HEK293 (cell line): ENCODE results near the gene RPS6KA2.

ENCODE experiments used
- CTCF ChIA-PET: fragments of 350-600 bp; formaldehyde crosslinking; extraction: SDS; loops from one replicate; lab custom pipeline; 2021; ENCODE audit warnings: antibody characterized with exemption; lab: Yijun Ruan, JAX
- POLR2A ChIA-PET: fragments of 300-600 bp; formaldehyde crosslinking; extraction: SDS; loops from one replicate; lab custom pipeline; 2020; ENCODE audit warnings: antibody characterized with exemption, inconsistent platforms; lab: Yijun Ruan, JAX
- H3K27ac ChIP-seq: fragments of 200-500 bp; sonication (Bioruptor generic); 2 replicates; pipeline ENCODE4 v1.5.1; 2014; ENCODE audit warnings: low read depth, low read length, control low read depth, inconsistent platforms; ENCODE audit errors: extremely low read depth
- H3K36me3 ChIP-seq, 2 experiments: fragments of 200-500 bp in 1 of 2; sonication (Bioruptor generic) in 1 of 2; 1 replicate in 1 of 2; 2 replicates in 1 of 2; pipeline ENCODE4 v1.5.1; 2014 to 2017; ENCODE audit warnings: inconsistent platforms in 2 of 2, low read length in 2 of 2; ENCODE audit not compliant: control insufficient read depth in 2 of 2, insufficient read depth in 1 of 2
- H3K4me1 ChIP-seq: fragments of 200-500 bp; sonication (Bioruptor generic); 2 replicates; pipeline ENCODE4 v1.5.1; 2014; ENCODE audit warnings: mild to moderate bottlenecking, low read length, inconsistent platforms; ENCODE audit not compliant: control insufficient read depth, insufficient read depth
- H3K4me3 ChIP-seq: 2 replicates; pipeline ENCODE4 v1.5.1; 2011; ENCODE audit warnings: low read depth, mild to moderate bottlenecking, control low read depth, low read length, moderate library complexity
- H3K9me3 ChIP-seq: fragments of 200-500 bp; sonication (Bioruptor generic); 2 replicates; pipeline ENCODE4 v1.5.1; 2014; ENCODE audit warnings: low read depth, low read length, inconsistent platforms; ENCODE audit not compliant: control insufficient read depth, insufficient read depth
- KLF1 ChIP-seq: fragments of 450-650 bp; formaldehyde crosslinking; IDR thresholded peaks from 2 replicates; pipeline ENCODE4 v1.5.1; 2016; ENCODE audit warnings: missing biosample characterization, missing genetic modification characterization
- KLF17 ChIP-seq: fragments of 450-650 bp; formaldehyde crosslinking; IDR thresholded peaks from 2 replicates; pipeline ENCODE4 v1.5.1; 2016; ENCODE audit warnings: missing biosample characterization, missing genetic modification characterization
- ZEB2 ChIP-seq: fragments of 450-650 bp; formaldehyde crosslinking; IDR thresholded peaks from 2 replicates; pipeline ENCODE4 v1.5.1; 2016; ENCODE audit warnings: missing biosample characterization, missing genetic modification characterization
- ZIC2 ChIP-seq: fragments of 450-650 bp; formaldehyde crosslinking; IDR thresholded peaks from 2 replicates; pipeline ENCODE4 v1.5.1; 2016; ENCODE audit warnings: missing biosample characterization, missing genetic modification characterization
- ZNF155 ChIP-seq: fragments of 450-650 bp; formaldehyde crosslinking; IDR thresholded peaks from 2 replicates; pipeline ENCODE4 v1.5.1; 2016; ENCODE audit warnings: missing biosample characterization, missing genetic modification characterization
- ZNF16 ChIP-seq: fragments of 450-650 bp; formaldehyde crosslinking; IDR thresholded peaks from 2 replicates; pipeline ENCODE4 v1.5.1; 2016; ENCODE audit warnings: low read depth, missing biosample characterization, missing genetic modification characterization
- ZNF24 ChIP-seq: fragments of 450-650 bp; formaldehyde crosslinking; IDR thresholded peaks from 2 replicates; pipeline ENCODE4 v1.5.1; 2016; ENCODE audit warnings: missing biosample characterization, missing genetic modification characterization
- ZNF280D ChIP-seq: fragments of 450-650 bp; formaldehyde crosslinking; IDR thresholded peaks from 2 replicates; pipeline ENCODE4 v1.5.1; 2016; ENCODE audit warnings: missing biosample characterization, missing genetic modification characterization
- ZNF350 ChIP-seq: fragments of 450-650 bp; formaldehyde crosslinking; IDR thresholded peaks from 2 replicates; pipeline ENCODE4 v1.5.0; 2017; ENCODE audit warnings: missing biosample characterization, mild to moderate bottlenecking, missing genetic modification characterization
- ZNF488 ChIP-seq: fragments of 450-650 bp; formaldehyde crosslinking; IDR thresholded peaks from 2 replicates; pipeline ENCODE4 v1.5.1; 2016; ENCODE audit warnings: missing biosample characterization, missing genetic modification characterization
- ZNF560 ChIP-seq: fragments of 450-650 bp; formaldehyde crosslinking; IDR thresholded peaks from 2 replicates; pipeline ENCODE4 v1.5.1; 2017; ENCODE audit warnings: missing biosample characterization, missing genetic modification characterization, borderline replicate concordance
- ZNF610 ChIP-seq: fragments of 450-650 bp; formaldehyde crosslinking; IDR thresholded peaks from 2 replicates; pipeline ENCODE4 v1.5.1; 2016; ENCODE audit warnings: missing biosample characterization, missing genetic modification characterization, borderline replicate concordance
- ZNF658 ChIP-seq: fragments of 450-650 bp; formaldehyde crosslinking; IDR thresholded peaks from 2 replicates; pipeline ENCODE4; 2016; ENCODE audit warnings: missing biosample characterization, missing genetic modification characterization
- ZNF670 ChIP-seq: fragments of 450-650 bp; formaldehyde crosslinking; IDR thresholded peaks from 2 replicates; pipeline ENCODE4 v1.5.1; 2016; ENCODE audit warnings: missing biosample characterization, missing genetic modification characterization, low read depth

Gene RPS6KA2

GRCh38 chr6:166476634-166477215, 150.3 kb downstream of the RPS6KA2 start (continued):
- TF ChIP-seq ZNF155 (tag by site-specific recombination) (no peak), ZNF658 (no peak), ZNF350 (tag by site-specific recombination) (no peak), ZNF560 (tag by site-specific recombination) (no peak), ZEB2 (tag by site-specific recombination) (no peak), ZNF24 (tag by site-specific recombination) (no peak), ZNF670 (tag by site-specific recombination) (no peak), ZNF280D (tag by site-specific recombination) (no peak)

GRCh38 chr6:166476061-166476591, 150.9 kb downstream of the RPS6KA2 start:
- Histone ChIP-seq H3K27ac (no peak overlapping the region), H3K9me3 (no peaks in the 10 kb centered on the region), H3K4me3 (no peak overlapping the region), H3K36me3 (no peaks in the 10 kb centered on the region), H3K4me1 (no peaks in the 10 kb centered on the region)
- ChIA-PET CTCF (interaction anchor here (1.3 kb wide), 1 partner anchor 10 kb away, joined by 7 read pairs; no protein-coding TSS in a partner anchor), POLR2A (no interaction called here)
- TF ChIP-seq ZNF16 (tag by site-specific recombination) (no peak), KLF17 (no peak), ZNF488 (tag by site-specific recombination) (no peak)

GRCh38 chr6:166474721-166475565, 152.1 kb downstream of the RPS6KA2 start:
- 0 out of 2 replicates have a peak, but pooled peaks have one; percentile 16 for TF ChIP-seq ZIC2 (tag by site-specific recombination)
- TF ChIP-seq ZNF610 (tag by site-specific recombination), result no peak
- peak; percentile 44; the same call in 1 of the 2 replicates for TF ChIP-seq KLF1 (tag by site-specific recombination)
- TF ChIP-seq, all 188 proteins: peak for 2
- no peaks in the 10 kb centered on the region for H3K9me3 ChIP-seq
- CTCF ChIA-PET, result no interaction called here
- H3K4me3 ChIP-seq, result no peak overlapping the region
- no peaks in the 10 kb centered on the region for H3K4me1 ChIP-seq
- H3K27ac ChIP-seq, result no peak overlapping the region
- POLR2A ChIA-PET, result no interaction called here
- no peaks in the 10 kb centered on the region for H3K36me3 ChIP-seq
